Colonic mucosa (tissue), 4 donors: ENCODE data around the gene PTPMT1. TPM values are rescaled to one million over a fixed set of nuclear protein-coding genes. Genes with fewer than 3 reads are reported as not detected.

Experiments
- DNase-seq: peaks from one replicate; pipeline ENCODE4 v3.0.0-alpha.2; 2020
- H3K27ac ChIP-seq: fragments of 200-600 bp; one replicate; pipeline ENCODE4 v1.8.0; 2021
- H3K27me3 ChIP-seq: fragments of 200-600 bp; one replicate; pipeline ENCODE4 v1.8.0; 2021
- H3K36me3 ChIP-seq: fragments of 200-600 bp; one replicate; pipeline ENCODE4 v1.8.0; 2021
- H3K4me1 ChIP-seq: fragments of 200-600 bp; one replicate; pipeline ENCODE4 v1.8.0; 2021; ENCODE audit warnings: mild to moderate bottlenecking
- H3K4me3 ChIP-seq: fragments of 200-600 bp; one replicate; pipeline ENCODE4 v1.8.0; 2021
- H3K9ac ChIP-seq, 2 donors: one replicate each; pipeline ENCODE4 v1.7.0; 2013; ENCODE audit warnings: control low read depth in 2 of 2, low read depth in 2 of 2, low read length in 2 of 2
- H3K9me3 ChIP-seq: fragments of 200-600 bp; one replicate; pipeline ENCODE4 v1.8.0; 2021
- intact Hi-C: fragments of 100-400 bp; cut with DNase I; formaldehyde crosslinking; loops from one replicate; pipeline ENCODE4 v1.14.1; 2022
- total RNA-seq, 2 donors: library from RNA; stranded (reverse); fragmentation: NEBNext Ultra II Directional in 1 of 2; extraction: Animal tissue kit (Norgen Biotek cat#: 25700) in 1 of 2; gene quantifications; one replicate each; pipeline ENCODE4 v1.2.1, GENCODE V29; 2021
- TF ChIP-seq, protein P1 (sequence below): fragments of 200-600 bp; IDR thresholded peaks from one replicate; pipeline ENCODE4 v1.8.0; 2022; ENCODE audit warnings: antibody characterized with exemption, mild to moderate bottlenecking
- donor health status: healthy.
- donor health status: DM: no; HTN: no; CAD: no.
- donor health status: DM: no; HTN: no; CAD: no.

Gene PTPMT1
- total RNA-seq, 2 donors from 2014 or later = 33.6 to 52.5 TPM

- no peak overlapping the region for H3K9ac ChIP-seq
- H3K36me3 ChIP-seq = no peaks in the 10 kb centered on the region
- no peaks in the 10 kb centered on the region for H3K27me3 ChIP-seq
- no peak overlapping the region for H3K27ac ChIP-seq
- H3K4me3 ChIP-seq = no peak overlapping the region
- H3K4me1 ChIP-seq = no peaks in the 10 kb centered on the region
- TF ChIP-seq, protein P1, sequence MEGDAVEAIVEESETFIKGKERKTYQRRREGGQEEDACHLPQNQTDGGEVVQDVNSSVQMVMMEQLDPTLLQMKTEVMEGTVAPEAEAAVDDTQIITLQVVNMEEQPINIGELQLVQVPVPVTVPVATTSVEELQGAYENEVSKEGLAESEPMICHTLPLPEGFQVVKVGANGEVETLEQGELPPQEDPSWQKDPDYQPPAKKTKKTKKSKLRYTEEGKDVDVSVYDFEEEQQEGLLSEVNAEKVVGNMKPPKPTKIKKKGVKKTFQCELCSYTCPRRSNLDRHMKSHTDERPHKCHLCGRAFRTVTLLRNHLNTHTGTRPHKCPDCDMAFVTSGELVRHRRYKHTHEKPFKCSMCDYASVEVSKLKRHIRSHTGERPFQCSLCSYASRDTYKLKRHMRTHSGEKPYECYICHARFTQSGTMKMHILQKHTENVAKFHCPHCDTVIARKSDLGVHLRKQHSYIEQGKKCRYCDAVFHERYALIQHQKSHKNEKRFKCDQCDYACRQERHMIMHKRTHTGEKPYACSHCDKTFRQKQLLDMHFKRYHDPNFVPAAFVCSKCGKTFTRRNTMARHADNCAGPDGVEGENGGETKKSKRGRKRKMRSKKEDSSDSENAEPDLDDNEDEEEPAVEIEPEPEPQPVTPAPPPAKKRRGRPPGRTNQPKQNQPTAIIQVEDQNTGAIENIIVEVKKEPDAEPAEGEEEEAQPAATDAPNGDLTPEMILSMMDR = no peak
- intact Hi-C loops = no loop called here
- no peak for DNase-seq
- H3K9me3 ChIP-seq = no peaks in the 10 kb centered on the region
Measured at GRCh38 chr11:47531666-47532065, 33.7 kb upstream of the PTPMT1 start.

DNA sequence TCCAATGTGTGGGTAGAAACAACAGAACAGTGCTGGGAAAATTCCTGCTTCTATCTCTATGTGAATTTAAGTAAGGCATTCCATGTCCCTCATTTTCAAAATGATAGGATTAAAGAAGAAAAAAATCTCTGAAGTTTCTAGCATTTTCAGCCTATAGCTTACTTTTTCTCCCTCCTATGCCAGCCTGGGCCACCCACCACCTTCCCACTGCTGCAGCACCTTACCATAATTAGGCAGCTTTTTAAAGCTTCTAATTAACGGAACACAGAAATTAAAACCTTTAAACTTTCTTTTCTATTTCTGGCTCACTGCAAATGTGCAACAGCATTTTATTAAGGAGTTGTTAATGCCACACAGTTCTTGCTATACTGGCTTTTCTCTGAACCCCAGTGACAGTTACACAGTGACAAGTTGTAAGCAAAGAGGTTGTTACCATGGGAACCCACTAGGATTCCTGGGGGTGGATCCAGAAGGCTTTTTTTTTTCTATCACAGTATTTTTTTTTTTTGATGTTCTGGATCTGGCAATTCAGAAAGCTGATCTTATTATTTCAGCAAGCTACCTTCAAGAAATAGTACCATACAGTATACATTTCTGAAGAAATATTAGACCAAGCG is 32.7 kb upstream of the PTPMT1 start:
- intact Hi-C loops = no loop called here
- Histone ChIP-seq H3K27me3 (no peaks in the 10 kb centered on the region), H3K36me3 (no peaks in the 10 kb centered on the region), H3K4me3 (no peak overlapping the region), H3K4me1 (no peaks in the 10 kb centered on the region), H3K27ac (no peak overlapping the region), H3K9me3 (no peaks in the 10 kb centered on the region), H3K9ac (no peak overlapping the region)
- TF ChIP-seq, protein P1 = no peak
- DNase-seq = no peak

DNA sequence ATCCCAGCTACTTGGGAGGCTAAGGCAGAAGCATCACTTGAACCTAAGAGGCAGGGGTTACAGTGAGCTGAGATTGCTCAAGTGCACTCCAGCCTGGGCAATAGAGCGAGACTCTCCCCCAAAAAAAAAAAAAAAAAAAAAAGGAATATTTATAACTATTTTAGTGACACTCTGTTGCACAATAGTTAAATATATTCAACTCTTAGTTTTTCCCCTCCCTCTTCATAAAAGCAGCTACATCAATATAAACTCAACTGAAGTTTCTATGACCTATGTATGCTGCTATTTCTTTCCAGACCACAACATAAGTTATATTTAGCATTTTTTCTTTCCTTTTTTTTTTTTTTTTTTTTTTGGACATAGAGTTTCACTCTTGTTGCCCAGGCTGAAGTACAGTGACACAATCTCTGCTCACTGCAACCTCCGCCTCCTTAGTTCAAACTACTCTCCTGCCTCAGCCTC is 31.7 kb upstream of the PTPMT1 start:
- H3K4me3 ChIP-seq = no peak overlapping the region
- H3K36me3 ChIP-seq = no peaks in the 10 kb centered on the region
- H3K27ac ChIP-seq = no peak overlapping the region
- H3K9ac ChIP-seq = no peak overlapping the region
- intact Hi-C loops = no loop called here
- H3K4me1 ChIP-seq = peaks cover 5% of the 10 kb centered on the region
- no peaks in the 10 kb centered on the region for H3K9me3 ChIP-seq
- TF ChIP-seq, protein P1 = no peak
- DNase-seq = no peak
- H3K27me3 ChIP-seq = no peaks in the 10 kb centered on the region

DNA sequence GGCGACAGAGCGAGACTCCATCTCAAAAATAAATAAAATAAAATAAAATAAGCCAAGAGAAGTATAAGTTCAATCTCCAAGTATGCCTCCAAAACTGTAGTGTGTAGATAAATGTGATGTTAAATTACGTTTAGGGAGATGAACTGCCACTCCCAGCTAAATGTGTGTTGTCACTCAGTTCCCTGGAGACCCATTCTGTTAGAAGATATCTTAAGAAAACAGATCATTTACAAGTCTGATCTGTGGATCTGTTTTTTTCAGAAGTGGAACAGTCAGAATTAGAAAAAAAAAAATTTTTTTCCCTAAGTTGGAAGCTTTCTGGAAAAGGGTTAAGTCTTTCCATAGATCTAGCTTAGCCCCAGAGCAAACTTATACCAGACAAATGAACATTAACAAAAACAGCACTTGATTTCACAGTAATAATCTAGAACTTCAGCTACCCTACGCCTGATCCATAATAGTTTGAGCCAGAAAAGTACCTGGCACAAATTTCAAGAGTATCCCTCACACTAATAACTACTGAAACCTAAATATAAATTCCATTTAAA is 30.6 kb upstream of the PTPMT1 start:
- H3K36me3 ChIP-seq = no peaks in the 10 kb centered on the region
- H3K27me3 ChIP-seq = no peaks in the 10 kb centered on the region
- H3K4me1 ChIP-seq = peaks cover 8% of the 10 kb centered on the region
- no peaks in the 10 kb centered on the region for H3K9me3 ChIP-seq
- no peak overlapping the region for H3K9ac ChIP-seq
- TF ChIP-seq, protein P1 = no peak
- H3K4me3 ChIP-seq = no peak overlapping the region
- intact Hi-C loops = no loop called here
- no peak overlapping the region for H3K27ac ChIP-seq
- DNase-seq = no peak

DNA sequence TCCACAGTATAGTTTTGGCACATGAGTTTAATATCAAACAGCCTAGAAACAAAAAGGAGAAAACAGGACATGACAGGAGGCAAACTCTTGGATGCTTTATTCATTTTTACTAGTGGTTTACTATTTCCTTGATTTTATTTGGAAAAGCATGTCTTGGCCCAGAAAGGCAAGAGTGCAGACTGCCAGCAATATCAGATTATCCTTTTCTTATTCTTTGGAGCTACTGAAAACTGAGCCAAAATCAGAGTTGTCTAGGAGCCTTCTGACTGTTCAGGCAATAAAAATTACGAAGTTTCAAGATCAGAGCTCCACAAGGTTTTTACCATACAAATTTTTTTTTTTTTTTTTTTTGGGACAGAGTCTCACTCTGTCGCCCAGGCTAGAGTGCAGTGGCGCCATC is 28.5 kb upstream of the PTPMT1 start:
- Histone ChIP-seq H3K9me3 (no peaks in the 10 kb centered on the region), H3K4me3 (no peak overlapping the region), H3K27me3 (no peaks in the 10 kb centered on the region), H3K27ac (no peak overlapping the region), H3K4me1 (peaks cover 15% of the 10 kb centered on the region), H3K36me3 (no peaks in the 10 kb centered on the region), H3K9ac (no peak overlapping the region)
- intact Hi-C loops = no loop called here
- TF ChIP-seq, protein P1 = no peak
- no peak for DNase-seq
